GM19023 (cell line): Measurements from ENCODE around the gene GRIN1.

Experiments
- ATAC-seq: cut with Tn5 transposase; IDR thresholded peaks from one replicate; pipeline ENCODE4 v1.9.1; 2021; ENCODE audit warnings: mild to moderate bottlenecking, moderate library complexity; ENCODE audit not compliant: unreplicated experiment

The GRIN1 gene

GRCh38 chr9:137138722-137139467 lies at the start of gene GRIN1:
TSS of gene GRIN1 (plus strand) at chr9:137139154. CDS start at chr9:137139487, 333 bp downstream.
- no peak for ATAC-seq

DNA sequence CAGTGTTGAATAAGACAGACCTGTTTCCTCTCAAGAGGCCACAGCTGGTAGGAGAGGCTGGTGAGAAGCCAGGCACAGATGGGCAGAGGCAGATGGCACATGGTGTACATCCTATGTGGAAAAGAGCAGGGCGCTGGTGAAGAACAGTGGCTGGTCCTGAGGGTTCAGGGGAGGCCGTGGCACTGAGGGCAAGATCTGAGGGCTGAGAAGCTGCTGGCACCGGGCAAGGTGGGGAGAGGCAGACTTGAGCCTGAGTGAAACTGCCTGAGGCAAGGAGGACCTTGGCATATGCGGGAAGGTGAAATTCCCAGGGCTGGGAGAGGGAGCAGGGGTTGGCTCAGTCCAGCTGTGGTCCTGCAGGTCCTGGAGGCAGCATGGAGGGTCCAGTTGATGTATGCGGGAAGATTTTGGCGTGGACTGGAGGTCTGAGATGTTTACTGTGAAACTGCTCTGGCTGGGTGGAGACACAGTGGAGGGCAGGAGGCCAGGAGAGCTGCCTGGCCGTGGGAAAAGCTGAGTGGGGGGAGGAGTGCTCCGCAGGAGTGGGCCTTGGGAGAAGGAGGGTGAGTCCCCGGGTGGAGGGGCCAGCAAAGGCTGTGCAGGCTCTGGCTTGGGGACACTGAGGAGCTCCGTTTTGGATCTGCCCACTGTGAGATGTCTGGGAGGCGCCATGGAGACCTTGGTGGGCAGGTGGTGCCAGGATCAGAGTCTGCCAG lies 49.6 kb upstream of the GRIN1 start:
- no peak for ATAC-seq

DNA sequence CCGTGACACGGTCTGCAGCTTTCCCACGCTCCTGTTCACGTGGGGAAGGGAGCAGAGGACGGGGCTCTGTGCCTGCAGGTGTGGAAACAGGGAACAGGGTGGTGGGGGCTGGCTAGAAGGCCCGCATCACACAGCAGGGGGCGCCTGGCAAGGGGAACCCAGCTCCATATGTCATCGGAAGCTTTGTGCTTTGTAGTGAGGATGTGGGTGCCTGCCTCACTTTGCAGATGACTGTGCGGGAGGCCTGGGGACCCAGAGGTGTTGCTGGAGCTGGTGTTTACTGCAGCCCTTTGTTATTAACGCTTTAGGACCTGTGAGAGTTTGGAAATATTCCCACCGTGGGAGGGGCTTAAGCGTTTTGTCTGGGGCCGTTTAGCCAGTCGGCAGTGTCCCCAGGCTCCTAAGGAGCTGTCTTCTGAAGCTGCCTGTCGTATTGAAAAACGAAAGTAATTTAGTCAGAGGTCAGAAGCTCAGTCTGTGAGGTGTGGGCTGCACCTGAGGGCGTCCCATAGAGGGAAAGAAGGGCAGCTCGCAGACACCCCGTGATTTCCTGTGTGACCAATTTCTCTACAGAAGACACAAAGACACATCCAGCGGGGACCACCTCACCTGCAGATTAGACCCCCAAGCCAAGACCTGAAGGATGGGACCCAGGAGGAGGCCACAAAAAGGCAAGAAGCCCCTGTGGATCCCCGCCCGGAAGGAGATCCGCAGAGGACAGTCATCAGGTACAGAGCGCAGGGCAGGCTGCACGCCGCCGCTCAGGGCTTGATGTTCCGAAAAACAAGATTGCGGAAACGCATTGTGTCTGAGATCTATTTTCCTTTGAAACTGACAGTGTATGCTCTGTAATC lies 43.1 kb upstream of the GRIN1 start:
- ATAC-seq: peak; percentile 78

GRCh38 chr9:137096785-137097546 lies 42.0 kb upstream of the GRIN1 start:
- no peak for ATAC-seq

DNA sequence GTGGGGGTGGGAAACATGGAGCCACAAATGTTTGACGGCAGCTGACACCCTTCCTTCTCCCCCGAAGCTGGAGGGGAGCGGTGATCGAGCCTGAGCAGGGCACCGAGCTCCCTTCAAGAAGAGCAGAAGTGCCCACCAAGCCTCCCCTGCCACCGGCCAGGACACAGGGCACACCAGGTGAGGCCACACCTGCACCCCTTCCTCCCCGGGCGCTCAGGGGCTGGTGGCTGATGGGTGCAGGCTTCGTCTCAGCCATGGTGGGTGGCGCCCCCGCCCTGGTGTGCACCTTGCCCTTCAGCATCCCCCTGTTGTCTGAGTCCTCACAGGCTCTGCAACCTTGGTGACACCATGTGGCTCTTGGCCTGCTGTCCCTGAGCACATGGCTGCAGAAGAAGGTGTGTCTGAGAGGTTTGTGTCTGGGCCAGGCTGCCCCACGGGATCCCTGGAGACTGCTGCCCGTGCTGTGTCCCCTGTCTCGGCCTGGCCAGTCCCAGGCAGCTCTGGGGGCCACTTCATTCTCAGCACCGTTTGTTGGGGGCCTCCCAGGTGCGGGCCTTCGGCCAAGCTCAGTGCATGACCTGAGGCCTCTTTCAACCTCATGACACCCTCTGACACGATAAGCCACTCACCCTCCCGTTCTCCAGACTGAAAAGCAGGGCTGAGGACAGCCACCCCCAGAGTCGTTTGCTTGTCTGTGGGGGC lies 41.0 kb upstream of the GRIN1 start:
- ATAC-seq: no peak

GRCh38 chr9:137099231-137099630 lies 39.7 kb upstream of the GRIN1 start:
- no peak for ATAC-seq

DNA sequence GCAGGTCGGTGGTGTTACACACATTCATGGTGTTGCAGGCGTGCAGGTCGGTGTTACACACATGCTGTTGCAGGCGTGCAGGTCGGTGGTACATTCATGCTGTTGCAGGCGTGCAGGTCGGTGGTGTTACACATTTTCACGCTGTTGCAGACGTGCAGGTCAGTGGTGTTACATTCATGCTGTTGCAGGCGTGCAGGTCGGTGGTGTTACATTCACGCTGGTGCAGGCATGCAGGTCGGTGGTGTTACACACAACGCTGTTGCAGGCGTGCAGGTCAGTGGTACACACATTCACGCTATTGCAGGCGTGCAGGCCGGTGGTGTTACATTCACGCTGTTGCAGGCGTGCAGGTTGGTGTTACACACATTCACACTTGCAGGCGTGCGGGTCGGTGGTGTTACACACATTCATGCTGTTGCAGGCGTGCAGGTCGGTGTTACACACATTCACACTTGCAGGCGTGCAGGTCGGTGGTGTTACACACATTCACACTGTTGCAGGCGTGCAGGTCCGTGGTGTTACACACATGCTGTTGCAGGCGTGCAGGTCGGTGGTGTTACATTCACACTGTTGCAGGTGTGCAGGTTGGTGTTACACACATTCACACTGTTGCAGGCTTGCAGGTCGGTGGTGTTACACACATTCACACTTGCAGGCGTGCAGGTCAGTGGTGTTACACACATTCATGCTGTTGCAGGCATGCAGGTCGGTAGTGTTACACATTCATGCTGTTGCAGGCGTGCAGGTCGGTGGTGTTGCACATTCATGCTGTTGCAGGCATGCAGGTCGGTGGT lies 35.6 kb upstream of the GRIN1 start:
- ATAC-seq: no peak

GRCh38 chr9:137105814-137106661 lies 32.9 kb upstream of the GRIN1 start:
- ATAC-seq: no peak

DNA sequence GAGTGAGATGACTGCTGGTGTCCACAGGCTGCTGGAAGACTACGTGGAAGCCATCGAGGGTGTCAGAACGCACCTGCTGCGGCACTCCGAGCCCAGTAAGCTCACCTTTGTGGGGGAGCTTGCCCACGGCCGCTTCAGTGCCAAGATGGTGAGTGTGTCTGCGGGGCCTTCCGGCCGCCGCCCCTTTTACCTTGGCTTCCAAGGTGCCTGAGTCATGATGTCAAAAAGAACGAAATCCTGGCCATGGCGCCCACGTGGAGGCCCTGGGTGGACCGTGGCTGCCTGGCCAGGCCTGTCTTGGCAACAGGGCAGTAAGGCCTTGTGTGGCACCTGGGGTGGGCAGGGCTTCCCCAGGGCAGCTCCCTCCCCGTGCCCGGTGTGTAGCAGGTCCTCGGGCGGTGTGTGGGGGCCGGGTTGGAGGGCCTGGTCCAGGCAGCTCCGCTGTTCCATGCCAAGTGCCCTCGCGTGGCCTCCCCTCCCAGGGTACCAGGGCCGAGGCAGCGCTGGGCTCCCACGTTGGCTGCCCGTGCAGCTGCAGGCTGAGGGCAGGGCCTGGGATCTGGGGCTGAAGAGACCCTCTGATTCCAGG lies 32.2 kb upstream of the GRIN1 start:
- no peak for ATAC-seq

DNA sequence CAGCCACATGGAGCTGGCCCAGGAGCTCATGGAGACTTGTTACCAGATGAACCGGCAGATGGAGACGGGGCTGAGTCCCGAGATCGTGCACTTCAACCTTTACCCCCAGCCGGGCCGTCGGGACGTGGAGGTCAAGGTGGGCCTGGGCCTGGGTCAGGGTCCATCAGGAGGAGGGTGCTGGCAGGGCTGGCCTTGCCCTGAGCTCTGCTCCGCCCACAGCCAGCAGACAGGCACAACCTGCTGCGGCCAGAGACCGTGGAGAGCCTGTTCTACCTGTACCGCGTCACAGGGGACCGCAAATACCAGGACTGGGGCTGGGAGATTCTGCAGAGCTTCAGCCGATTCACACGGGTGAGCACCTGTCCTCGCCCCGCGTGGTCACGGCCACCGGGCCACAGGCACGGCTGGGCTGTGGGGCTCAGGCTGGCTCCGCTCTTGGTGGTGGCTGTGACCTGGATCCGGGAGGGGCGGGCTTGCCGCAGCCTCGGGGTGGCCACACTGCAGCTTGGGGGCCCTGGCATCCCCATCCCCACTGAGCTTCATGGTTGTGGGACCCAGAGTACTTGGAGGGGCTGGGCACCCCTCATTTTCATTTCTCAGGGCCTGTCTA lies 31.5 kb upstream of the GRIN1 start:
- no peak for ATAC-seq

DNA sequence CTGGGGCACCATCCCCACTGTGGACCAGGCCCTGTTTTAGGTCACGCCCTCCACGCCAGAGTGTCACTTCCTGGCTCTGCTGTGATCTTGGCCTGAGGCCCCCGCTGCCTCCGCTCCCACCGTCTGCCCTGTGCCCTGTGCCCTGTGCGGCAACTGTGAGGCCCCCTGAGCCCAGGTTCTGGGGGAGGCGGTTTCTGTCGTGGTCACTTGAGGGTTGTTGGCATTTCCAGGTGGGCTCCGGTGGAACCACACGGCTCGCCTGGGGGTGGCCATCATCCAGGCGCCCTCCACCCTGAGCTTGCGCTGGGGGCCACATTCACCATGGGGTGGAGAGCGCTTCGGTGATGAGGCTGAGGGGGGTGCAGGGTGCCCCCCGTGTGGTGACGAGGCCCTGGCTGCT lies 31.0 kb upstream of the GRIN1 start:
- ATAC-seq: no peak

GRCh38 chr9:137108608-137109249 lies 30.2 kb upstream of the GRIN1 start:
- no peak for ATAC-seq

DNA sequence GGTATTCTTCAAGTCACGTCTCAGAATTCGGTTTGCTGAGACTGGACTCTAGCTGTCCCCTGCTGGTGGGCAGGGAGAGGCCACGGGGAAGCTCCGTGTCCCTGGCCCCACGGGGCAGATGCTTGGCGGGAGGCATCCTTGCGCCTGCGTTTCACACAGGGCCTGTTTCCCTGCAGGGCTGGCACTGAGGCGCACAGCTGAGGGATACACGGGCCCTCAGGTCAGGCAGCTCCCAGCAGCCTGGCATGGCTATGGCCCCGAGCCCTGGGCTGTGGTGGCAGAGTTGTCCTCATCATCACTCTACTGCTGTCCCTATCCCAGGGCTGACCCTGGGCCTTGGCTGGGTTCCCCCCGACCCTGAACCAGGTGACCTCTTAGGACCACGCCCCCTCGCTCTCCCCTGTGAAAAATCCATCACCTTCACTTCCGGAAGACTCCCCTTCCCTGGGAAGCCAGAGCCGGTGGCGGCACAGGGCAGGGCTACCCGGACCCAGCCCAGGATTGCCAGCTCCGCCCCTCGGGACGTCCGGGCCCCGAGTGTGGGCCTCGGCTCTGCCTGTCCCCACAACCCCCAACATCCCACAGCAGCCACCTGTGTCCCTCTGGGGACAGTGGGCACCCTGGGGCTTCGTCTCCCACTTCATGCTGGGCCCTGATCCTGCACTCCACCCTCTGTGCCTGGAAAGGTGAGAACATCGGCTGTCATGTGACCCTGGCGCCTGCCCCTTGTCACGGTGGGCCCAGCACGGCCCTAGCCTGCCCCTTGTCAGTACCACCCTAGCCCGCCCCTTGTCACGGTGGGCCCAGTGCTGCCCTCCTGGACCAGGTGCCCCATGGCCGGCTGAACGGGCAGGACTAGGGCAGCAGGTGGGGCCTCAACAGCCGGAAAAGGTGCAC lies 29.5 kb upstream of the GRIN1 start:
- no peak for ATAC-seq

GRCh38 chr9:137110147-137110910 lies 28.6 kb upstream of the GRIN1 start:
- no peak for ATAC-seq
